ENCODE data around the gene LINC01488.

GRCh38 chr11:69435161-69435986 is 46.1 kb upstream of the LINC01488 start:
- TF ChIP-seq CTCF (conservative IDR thresholded peaks at IDR 0.05), result no peak
- TF ChIP-seq EZH2 (IDR thresholded peaks at IDR 0.05; ENCODE audit: low read depth), result no peak

All from PC-9 (cell line).